Retinal pigment epithelial cell (primary cell): ENCODE results near the gene CRLF2.
"Not testable (repeated sequence)": the region's sequence is repeated elsewhere in the genome, so short reads cannot be mapped to it uniquely, and the experiment has no call there.

Experiments
- DNase-seq: peaks from one replicate; pipeline ENCODE4 v3.0.0-alpha.2; 2010; ENCODE audit warnings: low read depth
- H3K4me3 ChIP-seq: 2 replicates; pipeline ENCODE4 v1.5.1; 2011; ENCODE audit warnings: mild to moderate bottlenecking, low read length, control low read depth, moderate library complexity
- CTCF ChIP-seq: conservative IDR thresholded peaks from 2 replicates; pipeline ENCODE4 v1.5.1; 2011; ENCODE audit warnings: low read depth, low read length, control low read depth, inconsistent platforms

The CRLF2 gene

GRCh38 chrX:1213971-1214370 is 1.5 kb upstream of the CRLF2 start:
- TF ChIP-seq CTCF: no peak
- DNase-seq: no peak
- no peak overlapping the region for H3K4me3 ChIP-seq

GRCh38 chrX:1210844-1211243 is 1.6 kb downstream of the CRLF2 start:
- no peak for TF ChIP-seq CTCF
- H3K4me3 ChIP-seq: no peak overlapping the region
- DNase-seq: no peak

GRCh38 chrX:1207496-1208025 is 4.9 kb downstream of the CRLF2 start:
- no peak overlapping the region for H3K4me3 ChIP-seq
- no peak for TF ChIP-seq CTCF
- DNase-seq: no peak

- H3K4me3 ChIP-seq: peak overlapping the region; percentile 35
- no peak for TF ChIP-seq CTCF
- peak; percentile 42 for DNase-seq
Observed at GRCh38 chrX:1205681-1206611, 6.5 kb downstream of the CRLF2 start.

- no peak for DNase-seq
- H3K4me3 ChIP-seq: no peak overlapping the region
- no peak for TF ChIP-seq CTCF
Observed at GRCh38 chrX:1202251-1202650, 10.2 kb downstream of the CRLF2 start.

GRCh38 chrX:1196436-1196835 is 16.0 kb downstream of the CRLF2 start:
- no peak for DNase-seq
- H3K4me3 ChIP-seq: no peak overlapping the region
- TF ChIP-seq CTCF: no peak

GRCh38 chrX:1192196-1192595 is 20.3 kb downstream of the CRLF2 start:
- not testable (repeated sequence) for H3K4me3 ChIP-seq, DNase-seq
